WTC11 (cell line): Measurements from ENCODE around the gene PPP1R3C. TPM values are rescaled to one million over a fixed set of nuclear protein-coding genes. Genes with fewer than 3 reads are reported as not detected.

Experiments used
- ATAC-seq: fragments of 200-7000 bp; cut with Tn5 transposase; 2 replicates; pipeline ENCODE4 v1.10.0; 2021; ENCODE audit warnings: mild to moderate bottlenecking, moderate library complexity
- CTCF ChIA-PET: fragments of 300-600 bp; sonication (Branson Sonifier 250); formaldehyde crosslinking; loops from one replicate; lab custom pipeline; 2021; ENCODE audit warnings: antibody characterized with exemption; lab: Charles Lee
- POLR2A ChIA-PET: fragments of 350-600 bp; sonication (Branson Sonifier 250); formaldehyde crosslinking; loops from one replicate; lab custom pipeline; 2021; ENCODE audit warnings: antibody characterized with exemption; lab: Charles Lee
- DNase-seq: peaks from one replicate; pipeline ENCODE4 v3.0.0; 2021; ENCODE audit warnings: low spot score
- H3K27ac Mint-ChIP-seq: 2 replicates; pipeline ENCODE4 v1.8.0; 2021; ENCODE audit warnings: mixed read lengths
- H3K27me3 Mint-ChIP-seq: 2 replicates; pipeline ENCODE4 v1.8.0; 2021; ENCODE audit warnings: low read depth, mild to moderate bottlenecking, moderate library complexity, mixed read lengths
- H3K36me3 Mint-ChIP-seq: 2 replicates; pipeline ENCODE4 v1.8.0; 2021; ENCODE audit warnings: mixed read lengths
- H3K4me1 Mint-ChIP-seq: 2 replicates; pipeline ENCODE4 v1.8.0; 2022; ENCODE audit warnings: mixed read lengths
- H3K4me3 Mint-ChIP-seq: 2 replicates; pipeline ENCODE4 v1.8.0; 2021; ENCODE audit warnings: mild to moderate bottlenecking, moderate library complexity, mixed read lengths
- H3K9me3 Mint-ChIP-seq: 2 replicates; pipeline ENCODE4 v1.8.0; 2021; ENCODE audit warnings: mixed read lengths
- HMGA2 ChIP-seq: fragments of 250-450 bp; sonication (Bioruptor Pico); IDR thresholded peaks from 2 replicates; pipeline ENCODE4 v1.4.0; 2021; ENCODE audit warnings: mild to moderate bottlenecking, moderate library complexity
- IRF2 ChIP-seq: sonication (generic); formaldehyde crosslinking; IDR thresholded peaks from 2 replicates; pipeline ENCODE4 v1.8.0; 2022; ENCODE audit warnings: low read depth, missing genetic modification reagents, borderline replicate concordance
- MXD4 ChIP-seq: fragments of 250-450 bp; sonication (Bioruptor Pico); IDR thresholded peaks from 2 replicates; pipeline ENCODE4 v1.8.0; 2021; ENCODE audit warnings: mild to moderate bottlenecking, moderate library complexity, borderline replicate concordance
- MYBL2 ChIP-seq: sonication (generic); formaldehyde crosslinking; IDR thresholded peaks from 2 replicates; pipeline ENCODE4 v1.8.1; 2023; ENCODE audit warnings: mild to moderate bottlenecking, moderate library complexity, missing genetic modification reagents
- NR1H2 ChIP-seq: sonication (generic); formaldehyde crosslinking; IDR thresholded peaks from 2 replicates; pipeline ENCODE4 v1.9.0; 2021; ENCODE audit warnings: mild to moderate bottlenecking, moderate library complexity, missing genetic modification reagents
- ZNF138 ChIP-seq: sonication (generic); formaldehyde crosslinking; conservative IDR thresholded peaks from 2 replicates; pipeline ENCODE4 v1.8.1; 2022; ENCODE audit warnings: mild to moderate bottlenecking, moderate library complexity, missing genetic modification reagents
- ZNF317 ChIP-seq: sonication (generic); formaldehyde crosslinking; IDR thresholded peaks from 2 replicates; pipeline ENCODE4 v1.8.1; 2023; ENCODE audit warnings: low read depth, mild to moderate bottlenecking, moderate library complexity, missing genetic modification reagents, borderline replicate concordance
- ZNF396 ChIP-seq: fragments of 250-450 bp; sonication (Bioruptor Pico); IDR thresholded peaks from 2 replicates; pipeline ENCODE4 v1.8.0; 2021; ENCODE audit warnings: mild to moderate bottlenecking, moderate library complexity, borderline replicate concordance
- total RNA-seq: library from RNA; stranded (reverse); gene quantifications from 3 replicates; pipeline ENCODE4 v1.2.3, GENCODE V29; 2021
- TF ChIP-seq, protein P1 (sequence below): sonication (generic); formaldehyde crosslinking; conservative IDR thresholded peaks from 2 replicates; pipeline ENCODE4 v1.8.1; 2022; ENCODE audit warnings: mild to moderate bottlenecking, missing genetic modification reagents
- TF ChIP-seq, protein P2 (sequence below): sonication (generic); formaldehyde crosslinking; IDR thresholded peaks from 2 replicates; pipeline ENCODE4 v1.8.1; 2023; ENCODE audit warnings: mild to moderate bottlenecking, missing genetic modification reagents, moderate library complexity
- TF ChIP-seq, protein P3 (sequence below): sonication (generic); formaldehyde crosslinking; IDR thresholded peaks from 2 replicates; pipeline ENCODE4 v1.8.1; 2023; ENCODE audit warnings: mild to moderate bottlenecking, missing genetic modification reagents, moderate library complexity
- TF ChIP-seq, protein P4 (sequence below): fragments of 250-450 bp; sonication (Bioruptor Pico); IDR thresholded peaks from 2 replicates; pipeline ENCODE4 v1.9.0; 2021; ENCODE audit warnings: mild to moderate bottlenecking
- TF ChIP-seq, protein P5 (sequence below): sonication (generic); formaldehyde crosslinking; conservative IDR thresholded peaks from 2 replicates; pipeline ENCODE4 v1.8.1; 2023; ENCODE audit warnings: mild to moderate bottlenecking, low read depth, missing genetic modification reagents, moderate library complexity
- TF ChIP-seq, protein P6 (sequence below): sonication (generic); formaldehyde crosslinking; IDR thresholded peaks from 2 replicates; pipeline ENCODE4 v1.8.0; 2022; ENCODE audit warnings: mild to moderate bottlenecking, missing genetic modification reagents
- TF ChIP-seq, protein P7 (sequence below): fragments of 250-450 bp; sonication (Bioruptor Pico); IDR thresholded peaks from 2 replicates; pipeline ENCODE4 v1.9.0; 2021; ENCODE audit warnings: mild to moderate bottlenecking, borderline replicate concordance
- TF ChIP-seq, protein P8 (sequence below): fragments of 250-450 bp; sonication (Bioruptor Pico); IDR thresholded peaks from 2 replicates; pipeline ENCODE4 v1.8.0; 2021; ENCODE audit warnings: mild to moderate bottlenecking

The PPP1R3C gene
- total RNA-seq, 1 experiment from 2014 or later = 1.5 TPM

DNA sequence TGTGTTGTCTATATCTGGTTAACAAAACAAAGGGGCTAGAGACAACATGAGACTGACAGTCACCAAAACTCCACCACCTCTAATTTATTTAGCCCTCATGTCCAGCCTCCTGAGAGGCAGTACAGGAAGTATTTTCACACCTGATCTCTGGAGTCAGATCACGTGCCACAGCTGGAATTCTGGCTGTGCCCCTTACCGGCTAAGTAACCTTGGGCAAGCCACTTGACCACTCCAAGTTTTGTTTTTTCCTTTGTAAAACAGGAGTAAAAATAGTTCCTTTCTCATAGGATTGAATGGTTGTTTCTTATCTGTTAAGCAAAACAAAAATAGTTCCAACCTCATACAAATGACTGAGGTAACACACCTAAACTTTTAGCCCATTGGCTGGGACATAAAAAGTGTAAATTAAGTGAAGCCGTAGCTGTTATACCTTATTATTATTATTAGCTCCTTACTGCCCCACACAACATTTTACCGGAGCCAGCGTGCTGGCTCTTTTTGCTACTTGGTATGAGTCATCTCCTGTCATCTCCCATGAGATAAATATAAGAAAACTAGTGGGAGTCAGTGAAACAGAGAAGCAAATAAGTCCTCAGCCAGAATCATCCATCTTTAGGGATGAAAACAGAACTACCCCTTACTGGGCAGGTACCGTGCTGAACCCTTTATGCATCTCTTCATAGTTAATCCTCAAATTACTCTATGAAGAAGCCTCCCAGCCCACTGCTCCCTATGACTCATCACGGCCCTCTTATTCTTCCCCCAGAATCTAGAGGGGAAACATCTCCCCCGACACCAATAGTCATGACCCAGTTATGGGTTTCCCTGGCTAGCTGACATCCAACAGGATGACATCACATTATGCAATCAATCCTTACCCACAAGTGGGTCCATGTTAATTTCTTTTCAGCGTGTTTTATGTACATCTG lies 44.9 kb downstream of the PPP1R3C start:
- Mint-ChIP-seq H3K27ac (no peak overlapping the region), H3K27me3 (no peaks in the 10 kb centered on the region), H3K4me3 (no peak overlapping the region), H3K36me3 (no peaks in the 10 kb centered on the region), H3K9me3 (no peaks in the 10 kb centered on the region), H3K4me1 (no peaks in the 10 kb centered on the region)
- ChIA-PET POLR2A (no interaction called here), CTCF (no interaction called here)
- DNase-seq (no peak), ATAC-seq (no peak)
- no peak for TF ChIP-seq MYBL2 (CRISPR knock-in tag)

DNA sequence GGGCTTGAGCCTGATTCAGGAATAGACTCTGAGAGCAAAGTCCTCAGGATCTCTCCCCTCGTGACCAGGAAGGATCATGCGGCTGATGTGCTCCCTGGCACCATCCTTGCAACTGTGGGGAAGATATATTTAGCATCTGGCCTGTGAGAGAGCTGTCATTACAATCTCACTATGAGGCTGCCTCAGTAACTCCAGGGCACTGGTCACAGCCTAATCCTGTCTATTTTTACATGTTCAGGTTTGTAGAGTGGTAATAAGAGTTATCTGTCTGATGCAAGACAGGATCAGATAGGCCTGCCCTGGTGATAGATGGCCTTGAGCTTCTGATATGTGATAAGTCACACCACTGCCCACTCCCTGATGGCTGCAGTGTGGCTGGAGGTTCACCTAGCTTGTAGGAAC lies 50.7 kb downstream of the PPP1R3C start:
- no peaks in the 10 kb centered on the region for H3K36me3 Mint-ChIP-seq
- TF ChIP-seq ZNF138 = no peak
- TF ChIP-seq, protein P1, sequence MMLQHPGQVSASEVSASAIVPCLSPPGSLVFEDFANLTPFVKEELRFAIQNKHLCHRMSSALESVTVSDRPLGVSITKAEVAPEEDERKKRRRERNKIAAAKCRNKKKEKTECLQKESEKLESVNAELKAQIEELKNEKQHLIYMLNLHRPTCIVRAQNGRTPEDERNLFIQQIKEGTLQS (CRISPR knock-in tag) = no peak
- TF ChIP-seq, protein P2, sequence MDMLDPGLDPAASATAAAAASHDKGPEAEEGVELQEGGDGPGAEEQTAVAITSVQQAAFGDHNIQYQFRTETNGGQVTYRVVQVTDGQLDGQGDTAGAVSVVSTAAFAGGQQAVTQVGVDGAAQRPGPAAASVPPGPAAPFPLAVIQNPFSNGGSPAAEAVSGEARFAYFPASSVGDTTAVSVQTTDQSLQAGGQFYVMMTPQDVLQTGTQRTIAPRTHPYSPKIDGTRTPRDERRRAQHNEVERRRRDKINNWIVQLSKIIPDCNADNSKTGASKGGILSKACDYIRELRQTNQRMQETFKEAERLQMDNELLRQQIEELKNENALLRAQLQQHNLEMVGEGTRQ (CRISPR knock-in tag) = no peak
- TF ChIP-seq, protein P3, sequence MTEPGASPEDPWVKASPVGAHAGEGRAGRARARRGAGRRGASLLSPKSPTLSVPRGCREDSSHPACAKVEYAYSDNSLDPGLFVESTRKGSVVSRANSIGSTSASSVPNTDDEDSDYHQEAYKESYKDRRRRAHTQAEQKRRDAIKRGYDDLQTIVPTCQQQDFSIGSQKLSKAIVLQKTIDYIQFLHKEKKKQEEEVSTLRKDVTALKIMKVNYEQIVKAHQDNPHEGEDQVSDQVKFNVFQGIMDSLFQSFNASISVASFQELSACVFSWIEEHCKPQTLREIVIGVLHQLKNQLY (CRISPR knock-in tag) = no peak
- TF ChIP-seq, protein P4, sequence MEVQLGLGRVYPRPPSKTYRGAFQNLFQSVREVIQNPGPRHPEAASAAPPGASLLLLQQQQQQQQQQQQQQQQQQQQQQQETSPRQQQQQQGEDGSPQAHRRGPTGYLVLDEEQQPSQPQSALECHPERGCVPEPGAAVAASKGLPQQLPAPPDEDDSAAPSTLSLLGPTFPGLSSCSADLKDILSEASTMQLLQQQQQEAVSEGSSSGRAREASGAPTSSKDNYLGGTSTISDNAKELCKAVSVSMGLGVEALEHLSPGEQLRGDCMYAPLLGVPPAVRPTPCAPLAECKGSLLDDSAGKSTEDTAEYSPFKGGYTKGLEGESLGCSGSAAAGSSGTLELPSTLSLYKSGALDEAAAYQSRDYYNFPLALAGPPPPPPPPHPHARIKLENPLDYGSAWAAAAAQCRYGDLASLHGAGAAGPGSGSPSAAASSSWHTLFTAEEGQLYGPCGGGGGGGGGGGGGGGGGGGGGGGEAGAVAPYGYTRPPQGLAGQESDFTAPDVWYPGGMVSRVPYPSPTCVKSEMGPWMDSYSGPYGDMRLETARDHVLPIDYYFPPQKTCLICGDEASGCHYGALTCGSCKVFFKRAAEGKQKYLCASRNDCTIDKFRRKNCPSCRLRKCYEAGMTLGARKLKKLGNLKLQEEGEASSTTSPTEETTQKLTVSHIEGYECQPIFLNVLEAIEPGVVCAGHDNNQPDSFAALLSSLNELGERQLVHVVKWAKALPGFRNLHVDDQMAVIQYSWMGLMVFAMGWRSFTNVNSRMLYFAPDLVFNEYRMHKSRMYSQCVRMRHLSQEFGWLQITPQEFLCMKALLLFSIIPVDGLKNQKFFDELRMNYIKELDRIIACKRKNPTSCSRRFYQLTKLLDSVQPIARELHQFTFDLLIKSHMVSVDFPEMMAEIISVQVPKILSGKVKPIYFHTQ (CRISPR knock-in tag) = no peak
- TF ChIP-seq ZNF396 (CRISPR knock-in tag) = no peak
- TF ChIP-seq, protein P5, sequence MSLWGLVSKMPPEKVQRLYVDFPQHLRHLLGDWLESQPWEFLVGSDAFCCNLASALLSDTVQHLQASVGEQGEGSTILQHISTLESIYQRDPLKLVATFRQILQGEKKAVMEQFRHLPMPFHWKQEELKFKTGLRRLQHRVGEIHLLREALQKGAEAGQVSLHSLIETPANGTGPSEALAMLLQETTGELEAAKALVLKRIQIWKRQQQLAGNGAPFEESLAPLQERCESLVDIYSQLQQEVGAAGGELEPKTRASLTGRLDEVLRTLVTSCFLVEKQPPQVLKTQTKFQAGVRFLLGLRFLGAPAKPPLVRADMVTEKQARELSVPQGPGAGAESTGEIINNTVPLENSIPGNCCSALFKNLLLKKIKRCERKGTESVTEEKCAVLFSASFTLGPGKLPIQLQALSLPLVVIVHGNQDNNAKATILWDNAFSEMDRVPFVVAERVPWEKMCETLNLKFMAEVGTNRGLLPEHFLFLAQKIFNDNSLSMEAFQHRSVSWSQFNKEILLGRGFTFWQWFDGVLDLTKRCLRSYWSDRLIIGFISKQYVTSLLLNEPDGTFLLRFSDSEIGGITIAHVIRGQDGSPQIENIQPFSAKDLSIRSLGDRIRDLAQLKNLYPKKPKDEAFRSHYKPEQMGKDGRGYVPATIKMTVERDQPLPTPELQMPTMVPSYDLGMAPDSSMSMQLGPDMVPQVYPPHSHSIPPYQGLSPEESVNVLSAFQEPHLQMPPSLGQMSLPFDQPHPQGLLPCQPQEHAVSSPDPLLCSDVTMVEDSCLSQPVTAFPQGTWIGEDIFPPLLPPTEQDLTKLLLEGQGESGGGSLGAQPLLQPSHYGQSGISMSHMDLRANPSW (CRISPR knock-in tag) = no peak
- TF ChIP-seq, protein P6, sequence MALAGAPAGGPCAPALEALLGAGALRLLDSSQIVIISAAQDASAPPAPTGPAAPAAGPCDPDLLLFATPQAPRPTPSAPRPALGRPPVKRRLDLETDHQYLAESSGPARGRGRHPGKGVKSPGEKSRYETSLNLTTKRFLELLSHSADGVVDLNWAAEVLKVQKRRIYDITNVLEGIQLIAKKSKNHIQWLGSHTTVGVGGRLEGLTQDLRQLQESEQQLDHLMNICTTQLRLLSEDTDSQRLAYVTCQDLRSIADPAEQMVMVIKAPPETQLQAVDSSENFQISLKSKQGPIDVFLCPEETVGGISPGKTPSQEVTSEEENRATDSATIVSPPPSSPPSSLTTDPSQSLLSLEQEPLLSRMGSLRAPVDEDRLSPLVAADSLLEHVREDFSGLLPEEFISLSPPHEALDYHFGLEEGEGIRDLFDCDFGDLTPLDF (CRISPR knock-in tag) = no peak
- no peak for TF ChIP-seq HMGA2 (CRISPR knock-in tag)
- no peak for TF ChIP-seq ZNF317 (CRISPR knock-in tag)
- no peak for TF ChIP-seq NR1H2 (CRISPR knock-in tag)
- TF ChIP-seq IRF2 (CRISPR knock-in tag) = no peak
- TF ChIP-seq, protein P7, sequence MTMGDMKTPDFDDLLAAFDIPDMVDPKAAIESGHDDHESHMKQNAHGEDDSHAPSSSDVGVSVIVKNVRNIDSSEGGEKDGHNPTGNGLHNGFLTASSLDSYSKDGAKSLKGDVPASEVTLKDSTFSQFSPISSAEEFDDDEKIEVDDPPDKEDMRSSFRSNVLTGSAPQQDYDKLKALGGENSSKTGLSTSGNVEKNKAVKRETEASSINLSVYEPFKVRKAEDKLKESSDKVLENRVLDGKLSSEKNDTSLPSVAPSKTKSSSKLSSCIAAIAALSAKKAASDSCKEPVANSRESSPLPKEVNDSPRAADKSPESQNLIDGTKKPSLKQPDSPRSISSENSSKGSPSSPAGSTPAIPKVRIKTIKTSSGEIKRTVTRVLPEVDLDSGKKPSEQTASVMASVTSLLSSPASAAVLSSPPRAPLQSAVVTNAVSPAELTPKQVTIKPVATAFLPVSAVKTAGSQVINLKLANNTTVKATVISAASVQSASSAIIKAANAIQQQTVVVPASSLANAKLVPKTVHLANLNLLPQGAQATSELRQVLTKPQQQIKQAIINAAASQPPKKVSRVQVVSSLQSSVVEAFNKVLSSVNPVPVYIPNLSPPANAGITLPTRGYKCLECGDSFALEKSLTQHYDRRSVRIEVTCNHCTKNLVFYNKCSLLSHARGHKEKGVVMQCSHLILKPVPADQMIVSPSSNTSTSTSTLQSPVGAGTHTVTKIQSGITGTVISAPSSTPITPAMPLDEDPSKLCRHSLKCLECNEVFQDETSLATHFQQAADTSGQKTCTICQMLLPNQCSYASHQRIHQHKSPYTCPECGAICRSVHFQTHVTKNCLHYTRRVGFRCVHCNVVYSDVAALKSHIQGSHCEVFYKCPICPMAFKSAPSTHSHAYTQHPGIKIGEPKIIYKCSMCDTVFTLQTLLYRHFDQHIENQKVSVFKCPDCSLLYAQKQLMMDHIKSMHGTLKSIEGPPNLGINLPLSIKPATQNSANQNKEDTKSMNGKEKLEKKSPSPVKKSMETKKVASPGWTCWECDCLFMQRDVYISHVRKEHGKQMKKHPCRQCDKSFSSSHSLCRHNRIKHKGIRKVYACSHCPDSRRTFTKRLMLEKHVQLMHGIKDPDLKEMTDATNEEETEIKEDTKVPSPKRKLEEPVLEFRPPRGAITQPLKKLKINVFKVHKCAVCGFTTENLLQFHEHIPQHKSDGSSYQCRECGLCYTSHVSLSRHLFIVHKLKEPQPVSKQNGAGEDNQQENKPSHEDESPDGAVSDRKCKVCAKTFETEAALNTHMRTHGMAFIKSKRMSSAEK (CRISPR knock-in tag) = no peak
- TF ChIP-seq MXD4 (CRISPR knock-in tag) = no peak
- TF ChIP-seq, protein P8, sequence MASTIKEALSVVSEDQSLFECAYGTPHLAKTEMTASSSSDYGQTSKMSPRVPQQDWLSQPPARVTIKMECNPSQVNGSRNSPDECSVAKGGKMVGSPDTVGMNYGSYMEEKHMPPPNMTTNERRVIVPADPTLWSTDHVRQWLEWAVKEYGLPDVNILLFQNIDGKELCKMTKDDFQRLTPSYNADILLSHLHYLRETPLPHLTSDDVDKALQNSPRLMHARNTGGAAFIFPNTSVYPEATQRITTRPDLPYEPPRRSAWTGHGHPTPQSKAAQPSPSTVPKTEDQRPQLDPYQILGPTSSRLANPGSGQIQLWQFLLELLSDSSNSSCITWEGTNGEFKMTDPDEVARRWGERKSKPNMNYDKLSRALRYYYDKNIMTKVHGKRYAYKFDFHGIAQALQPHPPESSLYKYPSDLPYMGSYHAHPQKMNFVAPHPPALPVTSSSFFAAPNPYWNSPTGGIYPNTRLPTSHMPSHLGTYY = no peak

More for the DNA sequence above, 50.7 kb downstream of the PPP1R3C start:
- no peak for DNase-seq
- Mint-ChIP-seq H3K27ac (no peak overlapping the region), H3K27me3 (peaks cover 4% of the 10 kb centered on the region; the same call in 1 of the 2 replicates), H3K4me3 (no peak overlapping the region), H3K9me3 (peaks cover 12% of the 10 kb centered on the region), H3K4me1 (no peaks in the 10 kb centered on the region)
- ATAC-seq = no peak
- ChIA-PET POLR2A (no interaction called here), CTCF (no interaction called here)
